Mesendoderm (in vitro differentiated cells): ENCODE results near the gene HMGCLL1.

ENCODE experiments used
- DNase-seq: peaks from one replicate; pipeline ENCODE4 v3.0.0; 2013
- H2AK5ac ChIP-seq: 2 replicates; pipeline ENCODE4 v1.6.1; 2013; ENCODE audit warnings: low read length, inconsistent platforms
- H2BK120ac ChIP-seq: 2 replicates; pipeline ENCODE4 v1.6.1; 2013; ENCODE audit warnings: low read depth, mild to moderate bottlenecking, low read length, moderate library complexity, mixed read lengths
- H2BK15ac ChIP-seq: replicated peaks from 2 replicates; pipeline ENCODE4 v1.6.1; 2013; ENCODE audit warnings: low read depth, mild to moderate bottlenecking, moderate library complexity
- H2BK5ac ChIP-seq: 2 replicates; pipeline ENCODE4 v1.6.1; 2013; ENCODE audit warnings: low read length, inconsistent platforms
- H3K18ac ChIP-seq: 2 replicates; pipeline ENCODE4 v1.6.1; 2013; ENCODE audit warnings: mild to moderate bottlenecking, low read length, mixed read lengths
- H3K23ac ChIP-seq: one replicate; pipeline ENCODE4 v1.6.1; 2013; ENCODE audit warnings: low read length
- H3K27ac ChIP-seq: 2 replicates; pipeline ENCODE4 v1.5.1; 2013; ENCODE audit warnings: low read depth, mild to moderate bottlenecking, inconsistent platforms, low read length, moderate library complexity
- H3K27me3 ChIP-seq: 2 replicates; pipeline ENCODE4 v1.6.1; 2013; ENCODE audit warnings: low read length, control low read depth, mild to moderate bottlenecking, inconsistent platforms; ENCODE audit not compliant: insufficient read depth, poor library complexity
- H3K36me3 ChIP-seq: 2 replicates; pipeline ENCODE4 v1.6.1; 2013; ENCODE audit warnings: low read length, inconsistent platforms; ENCODE audit not compliant: control insufficient read depth, insufficient read depth
- H3K4ac ChIP-seq: one replicate; pipeline ENCODE4 v1.6.1; 2013; ENCODE audit warnings: low read depth, mild to moderate bottlenecking, low read length, moderate library complexity
- H3K4me1 ChIP-seq: 2 replicates; pipeline ENCODE4 v1.6.1; 2013; ENCODE audit warnings: low read depth, low read length, inconsistent platforms; ENCODE audit not compliant: control insufficient read depth
- H3K4me2 ChIP-seq: 2 replicates; pipeline ENCODE4 v1.6.1; 2013; ENCODE audit warnings: low read length
- H3K4me3 ChIP-seq: 2 replicates; pipeline ENCODE4 v1.5.1; 2013; ENCODE audit warnings: mild to moderate bottlenecking, low read length
- H3K56ac ChIP-seq: one replicate; pipeline ENCODE4 v1.6.1; 2013; ENCODE audit warnings: low read length
- H3K79me1 ChIP-seq: 2 replicates; pipeline ENCODE4 v1.6.1; 2013; ENCODE audit warnings: low read length, inconsistent platforms
- H3K79me2 ChIP-seq: 2 replicates; pipeline ENCODE4 v1.6.1; 2013; ENCODE audit warnings: mild to moderate bottlenecking, low read length; ENCODE audit not compliant: control insufficient read depth, insufficient read depth
- H3K9ac ChIP-seq: 2 replicates; pipeline ENCODE4 v1.6.1; 2013; ENCODE audit warnings: low read length, inconsistent platforms
- H4K5ac ChIP-seq: one replicate; pipeline ENCODE4 v1.6.1; 2013; ENCODE audit warnings: low read length
- H4K8ac ChIP-seq: one replicate; pipeline ENCODE4 v1.6.1; 2013; ENCODE audit warnings: low read depth, mild to moderate bottlenecking, control low read depth, low read length, moderate library complexity
- WGBS: extraction: QIAGEN DNeasy Blood & Tissue Kit; methylation state at CpG from one replicate; pipeline ENCODE4 v1.1.7; 2013; ENCODE audit warnings: low lambda C conversion rate, missing lambda C conversion rate; ENCODE audit not compliant: insufficient coverage; ENCODE audit errors: extremely low coverage; 5-methylcytosine and 5-hydroxymethylcytosine counted together

Gene HMGCLL1

GRCh38 chr6:55397986-55398385 lies 181.0 kb downstream of the HMGCLL1 start:
- Histone ChIP-seq H4K8ac (no peak overlapping the region), H2AK5ac (no peak overlapping the region), H3K4ac (no peak overlapping the region), H3K79me1 (no peaks in the 10 kb centered on the region), H3K27me3 (no peaks in the 10 kb centered on the region), H3K4me2 (no peak overlapping the region), H3K4me3 (no peak overlapping the region), H3K79me2 (no peaks in the 10 kb centered on the region), H2BK120ac (no peak overlapping the region), H4K5ac (no peak overlapping the region), H3K18ac (no peak overlapping the region), H2BK5ac (no peak overlapping the region), H3K36me3 (no peaks in the 10 kb centered on the region), H2BK15ac (no peak overlapping the region), H3K9ac (no peak overlapping the region), H3K56ac (no peak overlapping the region), H3K27ac (no peak overlapping the region), H3K4me1 (no peaks in the 10 kb centered on the region), H3K23ac (no peak overlapping the region)
- DNase-seq, result no peak
- WGBS, result no CpG with 5 or more reads among the region's 3 CpGs

- Histone ChIP-seq H4K8ac (no peak overlapping the region), H2BK15ac (no peak overlapping the region), H3K18ac (no peak overlapping the region), H3K36me3 (no peaks in the 10 kb centered on the region), H3K79me1 (no peaks in the 10 kb centered on the region), H3K4ac (no peak overlapping the region), H3K4me1 (no peaks in the 10 kb centered on the region), H3K9ac (no peak overlapping the region), H2BK120ac (no peak overlapping the region), H3K27ac (no peak overlapping the region), H2BK5ac (no peak overlapping the region), H3K79me2 (no peaks in the 10 kb centered on the region), H2AK5ac (no peak overlapping the region), H3K4me2 (no peak overlapping the region), H3K56ac (no peak overlapping the region), H3K27me3 (no peaks in the 10 kb centered on the region), H4K5ac (no peak overlapping the region), H3K23ac (no peak overlapping the region), H3K4me3 (no peak overlapping the region)
- no peak for DNase-seq
- WGBS, result no CpG with 5 or more reads among the region's 3 CpGs
Measured at GRCh38 chr6:55395871-55396270, 183.1 kb downstream of the HMGCLL1 start.

DNA sequence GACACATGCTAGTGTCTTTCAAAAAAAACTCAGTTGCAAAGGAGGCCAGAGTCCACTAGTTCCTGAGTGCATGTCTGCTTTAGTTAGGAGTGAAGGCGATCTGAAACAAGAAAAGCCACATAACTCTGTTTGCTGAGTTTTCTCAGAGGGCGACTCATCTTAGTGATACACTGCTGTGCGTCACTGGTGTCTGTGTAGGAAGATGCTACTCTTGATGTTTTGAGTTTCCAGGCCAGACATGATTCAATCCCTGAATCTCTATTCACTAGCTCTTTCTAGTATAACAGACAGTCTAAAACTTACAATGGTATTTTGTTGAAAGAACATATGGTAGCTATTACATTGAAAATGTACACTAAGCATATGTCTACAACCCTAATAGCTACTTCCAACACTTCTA lies 190.8 kb downstream of the HMGCLL1 start:
- Histone ChIP-seq H3K27ac (no peak overlapping the region), H3K27me3 (no peaks in the 10 kb centered on the region), H2BK5ac (no peak overlapping the region), H3K4me3 (no peak overlapping the region), H4K8ac (no peak overlapping the region), H3K9ac (no peak overlapping the region), H4K5ac (no peak overlapping the region), H2AK5ac (no peak overlapping the region), H3K56ac (no peak overlapping the region), H3K36me3 (no peaks in the 10 kb centered on the region), H3K18ac (no peak overlapping the region), H3K4me1 (no peaks in the 10 kb centered on the region), H3K4me2 (no peak overlapping the region), H3K4ac (no peak overlapping the region), H2BK15ac (no peak overlapping the region), H3K23ac (no peak overlapping the region), H3K79me2 (no peaks in the 10 kb centered on the region), H2BK120ac (no peak overlapping the region), H3K79me1 (no peaks in the 10 kb centered on the region)
- WGBS, result no CpG with 5 or more reads among the region's 3 CpGs
- DNase-seq, result no peak
